NCI-H2196 treated with DMSO at 0.1 percent for 48 hours (cell line): ENCODE results near the gene SKP2.
A peak's percentile ranks its signal among the peaks of the same experiment; 100 is the strongest.
"Not testable (repeated sequence)": the region's sequence is repeated elsewhere in the genome, so short reads cannot be mapped to it uniquely, and the experiment has no call there.

Experiments used
- DNase-seq: peaks from one replicate; lab custom pipeline; 2025; ENCODE audit not compliant: unreplicated experiment; lab: John Stamatoyannopoulos, UW

The SKP2 gene

GRCh38 chr5:36156121-36156601, 4.2 kb downstream of the SKP2 start:
- no peak for DNase-seq

GRCh38 chr5:36156619-36157018, 4.7 kb downstream of the SKP2 start:
- DNase-seq = no peak

- DNase-seq = no peak
These were observed 6.2 kb downstream of the SKP2 start for GRCh38 chr5:36158144-36158543.

- no peak for DNase-seq
These were observed 8.7 kb downstream of the SKP2 start for GRCh38 chr5:36160617-36161016.

- no peak for DNase-seq
These were observed 9.4 kb downstream of the SKP2 start for GRCh38 chr5:36161361-36161760.

GRCh38 chr5:36162810-36163486, 11.0 kb downstream of the SKP2 start:
- no peak for DNase-seq

- DNase-seq = no peak
These were observed 12.6 kb downstream of the SKP2 start for GRCh38 chr5:36164461-36164860.

GRCh38 chr5:36168737-36169136, 16.8 kb downstream of the SKP2 start:
- no peak for DNase-seq

GRCh38 chr5:36170832-36171424, 19.0 kb downstream of the SKP2 start:
- no peak for DNase-seq

GRCh38 chr5:36172599-36172998, 20.7 kb downstream of the SKP2 start:
- no peak for DNase-seq

- no peak for DNase-seq
These were observed 21.5 kb downstream of the SKP2 start for GRCh38 chr5:36173426-36173825.

GRCh38 chr5:36174119-36174518, 22.2 kb downstream of the SKP2 start:
- no peak for DNase-seq

GRCh38 chr5:36175043-36175442, 23.1 kb downstream of the SKP2 start:
- no peak for DNase-seq

- DNase-seq = no peak
These were observed 25.2 kb downstream of the SKP2 start for GRCh38 chr5:36177154-36177553.

- DNase-seq = peak; percentile 74
These were observed 26.0 kb downstream of the SKP2 start for GRCh38 chr5:36177715-36178523.

GRCh38 chr5:36178524-36178890, 26.6 kb downstream of the SKP2 start:
- DNase-seq = no peak

- no peak for DNase-seq
These were observed 28.0 kb downstream of the SKP2 start for GRCh38 chr5:36179950-36180349.

- no peak for DNase-seq
These were observed 28.8 kb downstream of the SKP2 start for GRCh38 chr5:36180556-36181350.

GRCh38 chr5:36181774-36182173, 29.9 kb downstream of the SKP2 start:
- no peak for DNase-seq

- not testable (repeated sequence) for DNase-seq
These were observed 32.5 kb downstream of the SKP2 start for GRCh38 chr5:36184408-36184807.

GRCh38 chr5:36193746-36194145, 41.8 kb downstream of the SKP2 start:
- no peak for DNase-seq
